Activated naive CD4-positive, alpha-beta T cell treated with Interleukin-2 at 50 U/mL for 16 hours (primary cell): ENCODE measurements around the gene CTDP1.
"Not testable (repeated sequence)": the region's sequence is repeated elsewhere in the genome, so short reads cannot be mapped to it uniquely, and the experiment has no call there.

Experiments used
- DNase-seq: peaks from one replicate; pipeline ENCODE4 v3.0.0-alpha.2; 2020

CTDP1 gene

DNA sequence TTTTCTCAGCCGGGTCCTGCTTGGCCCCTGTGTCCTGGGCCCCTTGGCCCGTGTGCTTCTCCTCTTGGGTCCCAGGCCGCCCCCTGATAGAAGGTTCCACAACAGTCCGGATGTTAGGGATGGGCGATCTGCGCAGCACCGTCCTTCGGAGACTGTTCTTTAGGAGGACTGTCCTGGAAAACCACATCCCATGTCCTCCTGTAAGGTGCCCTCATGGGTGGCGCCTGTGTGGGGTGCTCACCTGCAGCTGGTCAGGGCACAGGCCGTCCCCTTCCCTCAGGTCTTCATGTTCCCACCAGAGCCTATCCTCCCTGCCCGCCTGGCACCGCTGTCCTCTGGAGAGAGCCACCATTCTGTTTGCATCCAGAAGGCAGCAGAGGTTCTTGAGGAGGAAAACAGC, 50.0 kb downstream of the CTDP1 start:
- no peak for DNase-seq

DNA sequence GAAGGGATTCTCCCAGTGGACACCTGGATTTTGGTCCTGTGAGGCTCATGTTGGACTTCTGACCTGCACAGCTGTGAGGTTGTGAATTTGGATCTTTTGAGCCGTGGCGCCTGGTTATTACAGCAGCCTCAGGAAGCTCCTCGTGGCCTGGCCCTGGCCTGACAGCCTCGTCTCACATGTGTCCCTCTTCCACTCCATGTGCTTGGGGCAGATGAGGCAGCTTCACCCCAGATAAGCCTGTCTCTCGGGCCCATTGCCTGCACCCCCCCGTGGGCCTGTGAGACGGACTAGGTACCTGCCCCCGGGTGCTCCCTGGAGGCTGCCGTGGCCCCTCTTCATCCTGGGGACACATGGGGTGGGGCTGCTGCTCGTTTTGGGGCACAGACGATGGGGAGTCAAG, 51.2 kb downstream of the CTDP1 start:
- no peak for DNase-seq

DNA sequence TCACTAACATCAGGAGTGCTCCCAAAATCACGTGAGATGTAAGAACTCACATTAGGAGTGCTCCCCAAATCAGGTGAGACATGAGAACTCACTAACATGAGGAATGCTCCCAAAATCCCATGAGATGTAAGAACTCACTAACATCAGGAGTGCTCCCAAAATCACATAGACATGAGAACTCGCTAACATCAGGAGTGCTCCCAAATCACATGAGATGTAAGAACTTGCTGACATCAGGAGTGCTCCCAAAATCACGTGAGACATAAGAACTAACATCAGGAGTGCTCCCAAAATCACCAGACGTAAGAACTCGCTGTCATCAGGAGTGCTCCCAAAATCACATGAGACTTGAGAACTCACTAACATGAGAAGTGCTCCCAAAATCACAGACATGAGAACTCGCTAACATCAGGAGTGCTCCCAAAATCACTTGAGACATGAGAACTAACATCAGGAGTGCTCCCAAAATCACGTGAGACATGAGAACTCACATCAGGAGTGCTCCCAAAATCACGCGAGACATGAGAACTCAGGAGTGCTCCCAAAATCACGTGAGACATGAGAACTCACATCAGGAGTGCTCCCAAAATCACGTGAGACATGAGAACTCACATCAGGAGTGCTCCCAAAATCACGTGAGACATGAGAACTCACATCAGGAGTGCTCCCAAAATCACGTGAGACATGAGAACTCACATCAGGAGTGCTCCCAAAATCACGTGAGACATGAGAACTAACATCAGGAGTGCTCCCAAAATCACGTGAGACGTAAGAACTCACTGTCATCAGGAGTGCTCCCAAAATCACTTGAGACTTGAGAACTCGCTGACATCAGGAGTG, 52.5 kb downstream of the CTDP1 start:
- not testable (repeated sequence) for DNase-seq

DNA sequence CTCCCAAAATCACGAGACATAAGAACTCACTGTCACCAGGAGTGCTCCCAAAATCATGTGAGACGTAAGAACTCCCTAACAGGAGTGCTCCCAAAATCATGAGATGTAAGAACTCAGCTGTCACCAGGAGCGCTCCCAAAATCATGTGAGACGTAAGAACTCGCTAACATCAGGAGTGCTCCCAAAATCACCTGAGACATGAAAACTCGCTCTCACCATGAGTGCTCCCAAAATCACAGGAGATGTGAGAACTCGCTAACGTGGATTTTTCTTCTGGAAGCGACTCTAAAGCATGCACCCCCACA, 53.1 kb downstream of the CTDP1 start:
- DNase-seq, result no peak

DNA sequence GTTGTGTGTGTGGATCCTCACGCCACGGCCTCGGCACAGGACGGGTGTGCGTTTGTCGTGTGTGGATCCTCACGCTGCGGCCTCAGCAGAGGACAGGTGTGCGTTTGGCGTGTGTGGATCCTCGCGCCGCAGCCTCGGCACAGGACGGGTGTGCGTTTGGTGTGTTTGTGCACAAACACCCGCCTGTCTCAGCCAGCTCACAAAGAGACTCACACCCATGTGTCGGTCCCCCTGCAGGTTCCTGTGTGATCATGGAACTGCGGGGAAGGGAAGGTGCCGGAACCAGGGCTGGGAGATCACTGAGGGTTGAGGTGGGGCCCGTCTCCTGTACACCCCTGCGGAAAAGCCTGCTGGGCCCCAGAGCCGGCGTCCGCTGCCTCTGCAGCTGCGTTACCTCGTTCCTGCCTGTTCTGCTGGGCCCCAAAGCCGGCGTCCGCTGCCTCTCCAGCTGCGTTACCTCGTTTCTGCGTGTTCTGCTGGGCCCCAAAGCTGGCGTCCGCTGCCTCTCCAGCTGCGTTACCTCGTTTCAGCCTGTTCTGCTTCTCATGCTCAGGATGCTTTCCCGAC, 53.6 kb downstream of the CTDP1 start:
- no peak for DNase-seq

DNA sequence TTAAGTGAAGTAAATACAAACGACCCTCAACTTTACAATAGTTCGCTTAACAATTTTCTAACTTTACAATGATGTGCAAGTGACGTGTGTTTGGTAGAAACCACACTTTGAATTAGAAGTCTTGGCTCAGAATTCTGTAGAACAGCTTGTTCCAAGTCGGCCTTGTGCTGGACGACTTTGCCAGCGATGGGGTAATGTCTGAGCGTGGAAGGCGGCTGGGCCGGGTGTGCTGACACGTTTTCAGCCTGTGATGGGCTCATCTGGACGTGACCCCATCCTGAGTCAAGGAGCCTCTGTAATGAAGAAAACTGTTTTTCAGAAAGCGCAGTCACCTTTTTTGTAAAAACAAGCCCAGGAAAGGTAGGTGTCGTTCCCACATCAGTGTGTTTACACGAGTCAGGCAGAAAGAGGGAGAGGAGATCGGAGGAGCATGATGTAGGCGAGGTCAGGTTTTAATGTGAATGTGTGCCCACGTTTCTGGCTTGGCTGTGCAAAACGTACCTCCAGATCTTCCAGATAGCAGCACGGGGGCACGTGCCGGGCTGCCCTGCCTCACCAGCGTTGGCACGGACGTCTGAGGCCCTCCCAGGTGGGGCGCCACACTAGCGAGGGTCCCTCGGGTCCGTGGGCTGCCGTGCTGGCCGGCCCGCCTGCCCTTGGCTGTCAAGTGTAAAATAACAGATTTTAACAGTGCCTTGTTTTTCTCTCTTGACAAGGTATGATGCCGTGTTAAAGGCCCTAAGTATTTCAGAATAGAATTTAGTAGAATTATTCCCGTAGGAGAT, 54.6 kb downstream of the CTDP1 start:
- DNase-seq, result no peak

DNA sequence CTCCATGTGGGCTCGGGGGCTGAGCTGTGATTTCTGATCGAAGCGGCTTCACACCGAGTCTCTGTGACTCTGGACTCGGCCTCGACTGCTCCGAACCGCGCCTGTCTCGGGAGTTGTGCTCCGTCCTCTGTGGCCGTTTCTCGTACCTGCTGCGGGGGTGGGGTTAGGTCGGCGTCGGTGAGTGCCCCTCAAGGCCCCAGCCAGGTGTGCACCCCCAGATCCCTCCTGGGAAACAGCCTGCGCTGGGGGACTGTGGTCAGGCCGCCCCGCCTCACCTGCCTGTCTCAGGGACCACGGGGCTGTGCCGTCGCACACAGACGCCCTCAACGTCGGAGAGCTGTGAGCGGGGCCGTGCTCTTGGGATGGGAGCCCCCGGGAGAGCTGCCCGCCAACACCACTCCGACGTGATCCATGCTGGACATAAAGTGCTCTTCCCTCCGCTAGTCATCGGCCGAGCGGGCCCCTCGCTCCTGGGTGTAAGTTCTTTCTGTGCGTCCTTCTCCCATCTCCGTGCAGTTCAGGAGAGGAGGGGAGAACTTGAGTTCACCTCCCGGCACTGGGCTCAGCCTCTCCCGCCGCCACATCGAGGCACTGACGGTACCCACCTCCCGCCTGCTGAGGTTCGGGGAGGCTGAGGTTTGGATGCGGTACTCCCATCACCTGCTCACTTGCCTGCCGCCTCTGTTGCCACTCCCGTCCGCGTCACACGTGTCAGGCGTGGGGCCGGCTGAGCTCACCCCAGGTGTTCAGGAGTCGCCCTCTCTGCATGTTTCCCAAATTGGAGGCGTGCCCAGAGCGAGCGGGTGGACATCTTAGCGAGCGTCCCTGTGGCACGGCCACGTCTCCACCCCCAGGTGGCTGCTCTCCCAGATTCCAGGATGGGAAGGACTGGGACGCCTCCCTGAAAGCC, 55.7 kb downstream of the CTDP1 start:
- no peak for DNase-seq

DNA sequence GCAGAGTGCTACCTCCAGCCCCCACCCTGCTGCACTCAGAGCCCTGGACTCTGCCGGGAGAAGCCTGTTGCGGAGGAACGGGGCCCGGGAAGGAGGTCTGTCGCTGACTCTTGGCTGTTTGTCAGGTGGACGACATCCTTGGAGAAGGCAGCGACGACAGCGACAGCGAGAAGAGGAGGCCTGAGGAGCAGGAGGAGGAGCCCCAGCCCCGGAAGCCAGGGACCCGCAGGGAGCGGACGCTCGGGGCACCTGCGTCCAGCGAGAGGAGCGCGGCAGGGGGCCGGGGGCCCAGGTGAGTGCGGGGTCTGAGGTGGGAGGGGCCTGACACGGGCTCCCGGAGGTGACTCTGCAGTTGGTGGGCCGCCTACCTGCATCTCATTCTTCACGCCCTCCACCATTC, 56.6 kb downstream of the CTDP1 start:
- no peak for DNase-seq

DNA sequence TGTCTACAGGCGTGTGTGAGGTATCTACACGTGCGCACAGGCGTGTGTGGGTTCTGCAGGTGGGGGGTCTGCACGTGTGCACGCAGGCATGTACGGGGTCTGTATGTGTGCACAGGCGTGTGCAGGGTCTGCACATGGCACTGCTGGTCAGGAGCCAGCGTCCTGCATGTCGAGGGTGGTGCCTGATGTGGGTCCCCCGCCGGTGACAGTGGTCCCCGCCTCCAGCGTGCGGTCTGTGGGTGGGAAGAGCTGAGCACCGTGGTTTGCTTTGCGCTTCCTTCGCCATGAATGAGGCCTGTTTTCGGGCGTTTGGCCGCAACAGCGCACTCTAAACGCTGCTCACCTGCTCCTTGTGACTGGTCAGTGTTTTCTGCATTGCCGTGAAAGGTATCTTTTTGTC, 57.2 kb downstream of the CTDP1 start:
- no peak for DNase-seq

DNA sequence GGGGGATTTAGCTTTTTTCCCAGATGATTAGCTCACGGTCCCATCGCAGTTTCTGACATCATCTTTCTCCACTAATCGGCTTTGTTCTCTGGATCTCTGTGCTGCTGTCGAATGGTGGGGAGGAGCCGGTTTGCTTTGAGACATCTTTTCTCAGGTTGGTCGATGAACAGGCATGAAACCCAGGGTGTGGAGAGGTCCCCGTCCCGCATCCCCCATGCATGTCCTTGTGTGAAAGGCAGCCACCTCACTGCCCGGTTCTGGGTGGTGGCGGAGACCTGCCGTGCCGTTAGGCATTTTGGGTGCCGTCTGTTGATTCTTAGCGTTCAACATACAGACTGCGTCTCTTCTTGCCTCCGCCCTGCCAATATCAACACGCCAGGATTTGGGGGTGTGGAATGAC, 57.8 kb downstream of the CTDP1 start:
- no peak for DNase-seq

DNA sequence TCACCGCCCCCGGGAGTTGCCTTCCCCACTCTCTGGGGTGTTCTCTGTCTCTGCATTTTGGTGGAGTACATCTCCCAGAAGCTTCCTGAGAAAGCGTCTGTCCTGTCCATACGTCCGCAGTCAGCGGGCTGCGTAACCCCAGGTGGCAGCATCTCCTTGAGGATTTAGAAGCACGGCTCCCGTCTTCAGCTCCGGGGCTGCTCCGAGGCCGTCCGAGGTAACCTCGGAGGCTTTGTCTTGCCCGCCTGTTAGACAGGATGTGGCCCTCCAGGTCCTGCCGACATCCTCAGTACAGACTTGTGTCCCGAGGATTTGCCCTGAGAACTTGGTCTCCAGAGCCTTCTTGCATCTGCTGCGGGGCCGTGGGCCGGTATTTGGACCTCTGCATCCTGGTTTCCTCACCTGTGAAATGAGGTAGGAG, 58.4 kb downstream of the CTDP1 start:
- DNase-seq, result no peak

DNA sequence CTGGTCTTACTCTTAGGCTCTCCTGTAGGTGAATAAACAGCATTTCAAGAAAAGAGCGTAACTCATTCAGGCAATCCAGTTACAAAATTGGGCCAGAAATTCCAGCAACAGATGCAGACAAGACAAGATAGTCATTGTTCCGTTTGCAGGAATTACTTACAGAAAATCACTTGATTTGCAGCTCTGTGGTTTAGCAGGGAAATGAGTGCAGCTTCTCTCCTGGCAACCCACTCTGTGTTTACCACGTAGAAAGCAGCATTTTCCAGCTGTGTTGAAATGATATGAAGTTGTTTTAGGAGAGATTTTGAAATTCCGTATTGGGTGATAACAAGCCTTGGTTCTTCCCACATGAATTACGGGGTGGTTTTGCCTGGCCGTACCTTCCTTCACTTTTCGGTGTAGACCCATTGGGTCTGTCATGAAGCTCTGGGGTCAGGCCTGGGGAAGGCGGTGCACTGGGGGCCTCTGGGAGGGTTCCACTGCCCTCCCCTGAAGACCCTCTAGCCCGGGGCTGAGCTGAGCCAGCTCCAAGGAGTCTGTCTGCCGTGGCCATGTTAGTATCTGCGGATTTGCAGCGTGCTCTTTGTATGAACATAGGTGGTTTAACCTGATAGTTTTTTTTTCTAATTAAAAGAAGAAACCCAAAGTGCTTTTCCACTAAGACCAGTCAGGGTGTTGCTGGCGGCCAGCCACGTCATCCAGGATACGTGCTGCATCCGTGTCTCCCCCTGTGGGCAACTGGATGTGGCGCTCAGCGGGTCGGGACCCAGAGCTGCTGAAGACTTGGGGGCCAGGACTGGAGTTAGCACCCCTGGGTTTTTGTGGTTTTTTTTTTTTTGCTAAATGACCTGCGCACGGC, 59.2 kb downstream of the CTDP1 start:
- DNase-seq, result no peak

DNA sequence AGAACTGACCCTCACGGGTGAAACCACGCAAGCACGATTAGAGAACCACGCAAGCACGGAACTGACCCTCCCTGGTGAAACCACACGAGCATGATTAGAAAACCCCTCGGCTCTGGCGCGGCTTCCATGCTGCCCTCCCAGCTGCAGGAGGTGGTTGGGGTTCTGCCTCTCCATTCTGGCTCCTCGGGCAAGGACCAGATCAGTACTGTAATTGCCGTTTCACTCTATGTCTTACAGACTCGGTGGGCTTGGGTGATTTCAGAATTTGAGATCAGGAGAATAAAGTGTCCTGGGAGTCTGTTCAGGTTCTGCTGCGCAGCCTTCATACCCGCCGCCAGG, 59.8 kb downstream of the CTDP1 start:
- DNase-seq, result no peak

DNA sequence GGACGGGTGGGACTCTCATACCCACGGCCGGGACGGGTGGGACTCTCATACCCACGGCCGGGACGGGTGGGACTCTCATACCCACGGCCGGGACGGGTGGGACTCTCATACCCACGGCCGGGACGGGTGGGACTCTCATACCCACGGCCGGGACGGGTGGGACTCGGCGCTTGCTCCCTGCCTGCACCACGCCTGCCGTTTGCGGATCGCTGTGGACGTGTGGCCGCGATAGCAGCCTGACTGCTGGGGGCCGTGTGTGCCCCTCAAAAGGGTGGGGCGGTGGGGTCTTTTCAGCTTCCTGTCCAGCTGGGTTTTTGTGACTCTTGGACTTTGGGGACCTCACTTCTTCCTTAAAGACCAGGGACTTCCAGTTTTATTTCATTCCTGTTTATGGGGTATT, 60.4 kb downstream of the CTDP1 start:
- not testable (repeated sequence) for DNase-seq

DNA sequence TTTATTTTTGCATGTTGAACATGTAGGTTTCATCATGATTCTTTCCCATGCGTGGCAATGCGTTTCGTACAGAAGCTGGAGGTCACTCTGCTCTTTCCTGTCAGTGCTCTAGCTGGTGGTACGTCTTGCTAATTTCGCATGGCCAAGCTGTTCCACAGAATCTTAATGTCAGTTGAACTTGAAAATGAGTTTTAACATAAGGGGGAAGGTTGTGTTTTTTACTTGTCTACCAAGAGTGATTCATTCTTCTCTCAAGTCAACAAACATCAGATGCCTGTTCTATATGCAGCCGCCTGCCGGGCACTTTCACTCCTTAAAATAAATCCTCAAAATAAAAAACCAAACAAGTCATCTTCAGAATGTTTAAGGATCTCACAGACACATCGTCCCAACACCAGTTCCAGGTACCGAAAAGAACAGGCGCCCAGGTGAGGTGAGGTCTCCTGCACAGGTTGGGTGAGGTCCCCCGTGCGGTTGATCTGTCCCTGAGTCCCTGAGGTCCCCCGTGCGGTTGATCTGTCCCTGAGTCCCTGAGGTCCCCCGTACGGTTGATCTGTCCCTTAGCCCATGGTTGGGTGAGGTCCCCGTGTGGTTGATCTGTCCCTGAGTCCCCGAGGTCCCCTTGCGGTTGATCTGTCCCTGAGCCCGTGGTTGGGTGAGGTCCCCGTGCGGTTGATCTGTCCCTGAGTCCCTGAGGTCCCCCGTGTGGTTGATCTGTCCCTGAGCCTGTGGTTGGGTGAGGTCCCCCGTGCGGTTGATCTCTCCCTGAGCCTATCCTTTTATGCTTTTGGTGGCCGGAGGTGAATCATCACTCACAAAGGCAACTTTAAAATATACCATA, 61.1 kb downstream of the CTDP1 start:
- no peak for DNase-seq

DNA sequence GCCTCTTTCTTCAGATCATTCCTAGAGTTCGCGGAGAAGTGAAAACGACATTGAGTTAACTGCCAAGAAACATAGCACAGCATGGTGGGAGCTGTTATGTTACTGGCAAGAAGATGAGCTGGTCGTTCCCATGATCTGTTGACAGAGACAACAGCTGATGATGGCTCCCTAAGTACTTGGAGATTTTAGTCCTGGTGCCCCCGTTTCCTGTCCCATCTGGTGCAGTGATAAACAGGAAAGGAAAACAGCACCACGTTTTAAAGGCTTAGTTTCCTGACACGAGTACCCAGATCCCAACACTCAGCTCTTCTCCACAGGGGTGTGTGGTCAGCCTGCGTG, 61.7 kb downstream of the CTDP1 start:
- DNase-seq, result no peak

DNA sequence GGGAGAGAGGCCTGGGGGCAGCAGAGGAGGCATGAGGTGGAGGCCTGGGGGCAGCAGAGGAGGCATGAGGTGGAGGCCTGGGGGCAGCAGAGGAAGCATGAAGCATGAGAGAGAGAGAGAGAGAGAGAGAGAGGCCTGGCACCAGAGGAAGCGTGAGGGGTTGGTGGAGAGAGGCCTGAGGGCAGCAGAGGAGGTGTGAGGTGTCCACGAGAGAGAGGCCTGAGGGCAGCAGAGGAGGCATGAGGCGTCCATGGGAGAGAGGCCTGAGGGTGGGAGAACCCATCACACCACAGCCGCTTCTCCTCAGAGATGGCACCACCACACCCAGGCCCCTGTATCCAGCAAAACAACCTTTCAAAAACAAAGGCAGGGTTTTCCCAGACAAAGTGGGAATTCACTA, 62.5 kb downstream of the CTDP1 start:
- DNase-seq, result no peak

DNA sequence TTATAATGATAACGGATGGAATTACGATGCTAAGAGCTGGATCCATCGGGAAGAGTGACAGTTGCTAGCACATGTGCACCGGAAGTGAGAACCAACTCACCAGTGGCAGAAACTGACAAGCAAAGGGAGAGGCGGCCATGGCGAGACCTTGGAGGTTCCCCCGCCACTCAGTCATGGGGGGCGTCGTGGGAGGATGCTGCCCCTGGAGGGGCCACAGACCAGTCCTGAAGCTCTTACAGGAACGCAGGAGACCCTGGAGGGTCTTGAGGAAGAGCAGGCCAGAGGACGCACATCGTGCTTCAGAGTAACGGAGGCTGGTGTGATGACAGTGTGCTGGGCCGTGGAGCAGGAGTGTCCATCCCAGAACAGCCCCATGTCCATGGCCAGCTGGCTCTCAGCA, 65.0 kb downstream of the CTDP1 start:
- no peak for DNase-seq

DNA sequence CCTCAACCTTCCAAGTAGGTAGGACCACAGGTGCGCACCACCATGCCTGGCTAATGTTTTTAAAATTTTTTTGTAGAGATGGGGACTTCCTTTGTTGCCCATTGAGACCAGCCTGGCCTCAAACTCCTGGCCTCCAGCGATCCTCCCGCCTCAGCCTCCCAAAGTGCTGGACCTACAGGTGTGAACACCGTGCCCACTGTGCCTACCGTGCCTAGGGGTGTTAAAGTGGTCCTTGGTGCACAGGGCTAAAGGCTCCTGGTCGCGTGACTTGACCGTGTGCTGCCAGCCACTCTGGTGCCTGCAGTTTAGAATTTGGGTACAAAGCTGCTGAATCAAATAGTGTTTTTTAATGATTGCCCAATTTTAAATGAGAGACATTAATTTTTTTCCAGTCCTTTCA, 67.1 kb downstream of the CTDP1 start:
- DNase-seq, result no peak

DNA sequence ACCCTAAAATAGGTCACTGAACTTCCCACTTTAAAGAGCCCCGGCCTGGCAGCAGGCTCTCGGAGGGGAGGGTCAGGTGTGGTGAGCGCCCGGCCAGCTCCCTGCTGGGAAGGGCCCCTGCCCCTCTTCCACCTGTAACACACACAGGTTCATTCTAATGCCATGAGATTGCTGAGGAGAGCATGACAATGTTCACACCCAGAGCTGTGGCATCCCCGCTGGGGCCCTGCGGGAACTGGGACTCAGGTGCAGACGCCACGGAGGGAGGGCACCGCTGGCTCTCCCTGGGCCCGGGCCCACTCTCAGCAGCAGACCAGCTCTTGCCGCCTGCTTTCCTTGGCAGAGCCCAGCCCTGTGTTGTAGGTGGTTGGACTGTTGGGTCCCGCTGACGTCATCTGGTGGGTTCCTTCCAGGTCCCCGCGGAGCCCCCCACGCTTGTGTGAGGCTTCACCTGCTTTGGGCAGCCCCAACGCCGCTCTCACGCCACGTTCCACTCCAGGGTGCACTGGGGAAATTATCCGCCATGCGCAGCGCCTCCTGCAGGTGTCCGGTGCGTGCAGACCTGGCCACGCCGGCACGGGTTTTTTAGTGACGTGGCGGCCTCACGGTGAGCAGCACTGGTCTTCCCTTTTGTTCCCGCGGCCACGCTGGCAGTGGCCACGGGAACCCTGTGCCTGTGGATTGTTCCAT, 67.7 kb downstream of the CTDP1 start:
- DNase-seq, result no peak
